ENCODE results near the gene ALOX5.
"Not testable (repeated sequence)": the region's sequence is repeated elsewhere in the genome, so short reads cannot be mapped to it uniquely, and the experiment has no call there.

Gene ALOX5

GRCh38 chr10:45470098-45471012 is 96.3 kb downstream of the ALOX5 start:
- no peak for DNase-seq

- no peak for DNase-seq
Measured at GRCh38 chr10:45471059-45471458, 97.0 kb downstream of the ALOX5 start.

GRCh38 chr10:45471531-45472310 is 97.7 kb downstream of the ALOX5 start:
- no peak for DNase-seq

GRCh38 chr10:45473126-45473525 is 99.1 kb downstream of the ALOX5 start:
- DNase-seq, result no peak

- DNase-seq, result no peak
Measured at GRCh38 chr10:45476559-45476958, 102.5 kb downstream of the ALOX5 start.

GRCh38 chr10:45480294-45480693 is 106.3 kb downstream of the ALOX5 start:
- no peak for DNase-seq

- not testable (repeated sequence) for DNase-seq
Measured at GRCh38 chr10:45481100-45481499, 107.1 kb downstream of the ALOX5 start.

GRCh38 chr10:45483002-45483401 is 109.0 kb downstream of the ALOX5 start:
- no peak for DNase-seq

- no peak for DNase-seq
Measured at GRCh38 chr10:45487735-45488134, 113.7 kb downstream of the ALOX5 start.

- no peak for DNase-seq
Measured at GRCh38 chr10:45488365-45488764, 114.3 kb downstream of the ALOX5 start.

GRCh38 chr10:45490277-45490676 is 116.3 kb downstream of the ALOX5 start:
- DNase-seq, result no peak

- no peak for DNase-seq
Measured at GRCh38 chr10:45491061-45491460, 117.0 kb downstream of the ALOX5 start.
